ENCODE data around the gene SDK2. TPM values are rescaled to one million over a fixed set of nuclear protein-coding genes. Genes with fewer than 3 reads are reported as not detected.

The SDK2 gene
- total and polyA plus RNA-seq, 2 experiments from 2014 or later = 0.74 to 5.1 TPM

- no peaks in the 10 kb centered on the region for H4K20me1 ChIP-seq (replicated peaks; ENCODE audit: insufficient read depth)
- no peak overlapping the region for H3K27ac ChIP-seq (ENCODE audit: low read depth)
- no peaks in the 10 kb centered on the region for H3K9me2 ChIP-seq (ENCODE audit: insufficient read depth)
- Mint-ChIP-seq H3K9me3 (peaks cover 17% of the 10 kb centered on the region), H3K4me3 (no peak overlapping the region), H3K36me3 (ENCODE audit: low read depth) (peaks cover 12% of the 10 kb centered on the region), H3K4me1 (peaks cover 15% of the 10 kb centered on the region), H3K27ac (no peak overlapping the region), H3K27me3 (ENCODE audit: insufficient read depth, low read depth, poor library complexity) (peaks cover 7% of the 10 kb centered on the region)
- H3K4me2 ChIP-seq = no peak overlapping the region
- H3K79me2 ChIP-seq (replicated peaks; ENCODE audit: insufficient read depth) = no peaks in the 10 kb centered on the region
- H2AFZ ChIP-seq = no peak overlapping the region
- TF ChIP-seq ETS1 (IDR thresholded peaks at IDR 0.05) = no peak
- TF ChIP-seq, protein P1, sequence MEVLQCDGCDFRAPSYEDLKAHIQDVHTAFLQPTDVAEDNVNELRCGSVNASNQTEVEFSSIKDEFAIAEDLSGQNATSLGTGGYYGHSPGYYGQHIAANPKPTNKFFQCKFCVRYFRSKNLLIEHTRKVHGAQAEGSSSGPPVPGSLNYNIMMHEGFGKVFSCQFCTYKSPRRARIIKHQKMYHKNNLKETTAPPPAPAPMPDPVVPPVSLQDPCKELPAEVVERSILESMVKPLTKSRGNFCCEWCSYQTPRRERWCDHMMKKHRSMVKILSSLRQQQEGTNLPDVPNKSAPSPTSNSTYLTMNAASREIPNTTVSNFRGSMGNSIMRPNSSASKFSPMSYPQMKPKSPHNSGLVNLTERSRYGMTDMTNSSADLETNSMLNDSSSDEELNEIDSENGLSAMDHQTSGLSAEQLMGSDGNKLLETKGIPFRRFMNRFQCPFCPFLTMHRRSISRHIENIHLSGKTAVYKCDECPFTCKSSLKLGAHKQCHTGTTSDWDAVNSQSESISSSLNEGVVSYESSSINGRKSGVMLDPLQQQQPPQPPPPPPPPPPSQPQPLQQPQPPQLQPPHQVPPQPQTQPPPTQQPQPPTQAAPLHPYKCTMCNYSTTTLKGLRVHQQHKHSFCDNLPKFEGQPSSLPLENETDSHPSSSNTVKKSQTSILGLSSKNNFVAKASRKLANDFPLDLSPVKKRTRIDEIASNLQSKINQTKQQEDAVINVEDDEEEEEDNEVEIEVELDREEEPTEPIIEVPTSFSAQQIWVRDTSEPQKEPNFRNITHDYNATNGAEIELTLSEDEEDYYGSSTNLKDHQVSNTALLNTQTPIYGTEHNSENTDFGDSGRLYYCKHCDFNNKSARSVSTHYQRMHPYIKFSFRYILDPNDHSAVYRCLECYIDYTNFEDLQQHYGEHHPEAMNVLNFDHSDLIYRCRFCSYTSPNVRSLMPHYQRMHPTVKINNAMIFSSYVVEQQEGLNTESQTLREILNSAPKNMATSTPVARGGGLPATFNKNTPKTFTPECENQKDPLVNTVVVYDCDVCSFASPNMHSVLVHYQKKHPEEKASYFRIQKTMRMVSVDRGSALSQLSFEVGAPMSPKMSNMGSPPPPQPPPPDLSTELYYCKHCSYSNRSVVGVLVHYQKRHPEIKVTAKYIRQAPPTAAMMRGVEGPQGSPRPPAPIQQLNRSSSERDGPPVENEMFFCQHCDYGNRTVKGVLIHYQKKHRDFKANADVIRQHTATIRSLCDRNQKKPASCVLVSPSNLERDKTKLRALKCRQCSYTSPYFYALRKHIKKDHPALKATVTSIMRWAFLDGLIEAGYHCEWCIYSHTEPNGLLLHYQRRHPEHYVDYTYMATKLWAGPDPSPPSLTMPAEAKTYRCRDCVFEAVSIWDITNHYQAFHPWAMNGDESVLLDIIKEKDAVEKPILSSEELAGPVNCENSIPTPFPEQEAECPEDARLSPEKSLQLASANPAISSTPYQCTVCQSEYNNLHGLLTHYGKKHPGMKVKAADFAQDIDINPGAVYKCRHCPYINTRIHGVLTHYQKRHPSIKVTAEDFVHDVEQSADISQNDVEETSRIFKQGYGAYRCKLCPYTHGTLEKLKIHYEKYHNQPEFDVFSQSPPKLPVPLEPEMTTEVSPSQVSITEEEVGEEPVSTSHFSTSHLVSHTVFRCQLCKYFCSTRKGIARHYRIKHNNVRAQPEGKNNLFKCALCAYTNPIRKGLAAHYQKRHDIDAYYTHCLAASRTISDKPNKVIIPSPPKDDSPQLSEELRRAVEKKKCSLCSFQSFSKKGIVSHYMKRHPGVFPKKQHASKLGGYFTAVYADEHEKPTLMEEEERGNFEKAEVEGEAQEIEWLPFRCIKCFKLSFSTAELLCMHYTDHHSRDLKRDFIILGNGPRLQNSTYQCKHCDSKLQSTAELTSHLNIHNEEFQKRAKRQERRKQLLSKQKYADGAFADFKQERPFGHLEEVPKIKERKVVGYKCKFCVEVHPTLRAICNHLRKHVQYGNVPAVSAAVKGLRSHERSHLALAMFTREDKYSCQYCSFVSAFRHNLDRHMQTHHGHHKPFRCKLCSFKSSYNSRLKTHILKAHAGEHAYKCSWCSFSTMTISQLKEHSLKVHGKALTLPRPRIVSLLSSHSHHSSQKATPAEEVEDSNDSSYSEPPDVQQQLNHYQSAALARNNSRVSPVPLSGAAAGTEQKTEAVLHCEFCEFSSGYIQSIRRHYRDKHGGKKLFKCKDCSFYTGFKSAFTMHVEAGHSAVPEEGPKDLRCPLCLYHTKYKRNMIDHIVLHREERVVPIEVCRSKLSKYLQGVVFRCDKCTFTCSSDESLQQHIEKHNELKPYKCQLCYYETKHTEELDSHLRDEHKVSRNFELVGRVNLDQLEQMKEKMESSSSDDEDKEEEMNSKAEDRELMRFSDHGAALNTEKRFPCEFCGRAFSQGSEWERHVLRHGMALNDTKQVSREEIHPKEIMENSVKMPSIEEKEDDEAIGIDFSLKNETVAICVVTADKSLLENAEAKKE (CRISPR knock-in tag; IDR thresholded peaks at IDR 0.05) = no peak
- TF ChIP-seq EZH2 (IDR thresholded peaks at IDR 0.05; ENCODE audit: low read depth, unreplicated experiment) = no peak
- no peak for TF ChIP-seq JUNB (IDR thresholded peaks at IDR 0.05; ENCODE audit: unreplicated experiment)
- TF ChIP-seq STAT1 (IDR thresholded peaks at IDR 0.05; ENCODE audit: unreplicated experiment) = no peak
- TF ChIP-seq EZH2phosphoT487 (IDR thresholded peaks at IDR 0.05; ENCODE audit: unreplicated experiment) = no peak
- TF ChIP-seq POLR2AphosphoS5 (IDR thresholded peaks at IDR 0.05; ENCODE audit: low read depth) = no peak
- TF ChIP-seq CREB1 (CRISPR knock-in tag; IDR thresholded peaks at IDR 0.05; ENCODE audit: low read depth) = no peak
- TF ChIP-seq, protein P2, sequence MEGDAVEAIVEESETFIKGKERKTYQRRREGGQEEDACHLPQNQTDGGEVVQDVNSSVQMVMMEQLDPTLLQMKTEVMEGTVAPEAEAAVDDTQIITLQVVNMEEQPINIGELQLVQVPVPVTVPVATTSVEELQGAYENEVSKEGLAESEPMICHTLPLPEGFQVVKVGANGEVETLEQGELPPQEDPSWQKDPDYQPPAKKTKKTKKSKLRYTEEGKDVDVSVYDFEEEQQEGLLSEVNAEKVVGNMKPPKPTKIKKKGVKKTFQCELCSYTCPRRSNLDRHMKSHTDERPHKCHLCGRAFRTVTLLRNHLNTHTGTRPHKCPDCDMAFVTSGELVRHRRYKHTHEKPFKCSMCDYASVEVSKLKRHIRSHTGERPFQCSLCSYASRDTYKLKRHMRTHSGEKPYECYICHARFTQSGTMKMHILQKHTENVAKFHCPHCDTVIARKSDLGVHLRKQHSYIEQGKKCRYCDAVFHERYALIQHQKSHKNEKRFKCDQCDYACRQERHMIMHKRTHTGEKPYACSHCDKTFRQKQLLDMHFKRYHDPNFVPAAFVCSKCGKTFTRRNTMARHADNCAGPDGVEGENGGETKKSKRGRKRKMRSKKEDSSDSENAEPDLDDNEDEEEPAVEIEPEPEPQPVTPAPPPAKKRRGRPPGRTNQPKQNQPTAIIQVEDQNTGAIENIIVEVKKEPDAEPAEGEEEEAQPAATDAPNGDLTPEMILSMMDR (conservative IDR thresholded peaks at IDR 0.05; ENCODE audit: low read depth in 2 of 2) = no peak
- TF ChIP-seq, protein P3, sequence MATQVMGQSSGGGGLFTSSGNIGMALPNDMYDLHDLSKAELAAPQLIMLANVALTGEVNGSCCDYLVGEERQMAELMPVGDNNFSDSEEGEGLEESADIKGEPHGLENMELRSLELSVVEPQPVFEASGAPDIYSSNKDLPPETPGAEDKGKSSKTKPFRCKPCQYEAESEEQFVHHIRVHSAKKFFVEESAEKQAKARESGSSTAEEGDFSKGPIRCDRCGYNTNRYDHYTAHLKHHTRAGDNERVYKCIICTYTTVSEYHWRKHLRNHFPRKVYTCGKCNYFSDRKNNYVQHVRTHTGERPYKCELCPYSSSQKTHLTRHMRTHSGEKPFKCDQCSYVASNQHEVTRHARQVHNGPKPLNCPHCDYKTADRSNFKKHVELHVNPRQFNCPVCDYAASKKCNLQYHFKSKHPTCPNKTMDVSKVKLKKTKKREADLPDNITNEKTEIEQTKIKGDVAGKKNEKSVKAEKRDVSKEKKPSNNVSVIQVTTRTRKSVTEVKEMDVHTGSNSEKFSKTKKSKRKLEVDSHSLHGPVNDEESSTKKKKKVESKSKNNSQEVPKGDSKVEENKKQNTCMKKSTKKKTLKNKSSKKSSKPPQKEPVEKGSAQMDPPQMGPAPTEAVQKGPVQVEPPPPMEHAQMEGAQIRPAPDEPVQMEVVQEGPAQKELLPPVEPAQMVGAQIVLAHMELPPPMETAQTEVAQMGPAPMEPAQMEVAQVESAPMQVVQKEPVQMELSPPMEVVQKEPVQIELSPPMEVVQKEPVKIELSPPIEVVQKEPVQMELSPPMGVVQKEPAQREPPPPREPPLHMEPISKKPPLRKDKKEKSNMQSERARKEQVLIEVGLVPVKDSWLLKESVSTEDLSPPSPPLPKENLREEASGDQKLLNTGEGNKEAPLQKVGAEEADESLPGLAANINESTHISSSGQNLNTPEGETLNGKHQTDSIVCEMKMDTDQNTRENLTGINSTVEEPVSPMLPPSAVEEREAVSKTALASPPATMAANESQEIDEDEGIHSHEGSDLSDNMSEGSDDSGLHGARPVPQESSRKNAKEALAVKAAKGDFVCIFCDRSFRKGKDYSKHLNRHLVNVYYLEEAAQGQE (IDR thresholded peaks at IDR 0.05; ENCODE audit: unreplicated experiment) = no peak
- H3F3A ChIP-seq (replicated peaks; ENCODE audit: low read depth) = no peaks in the 10 kb centered on the region
- H3K27me3 ChIP-seq (ENCODE audit: insufficient read depth) = no peaks in the 10 kb centered on the region
- ATAC-seq (no peak), DNase-seq (ENCODE audit: low spot score) (no peak)
- peaks cover 7% of the 10 kb centered on the region for H3K4me1 ChIP-seq (ENCODE audit: insufficient read depth)
- H3K4me3 ChIP-seq = no peak overlapping the region
- H3K36me3 ChIP-seq (ENCODE audit: insufficient read depth) = no peaks in the 10 kb centered on the region
Measured at GRCh38 chr17:73482251-73482716, 162.0 kb downstream of the SDK2 start.
